Ascending aorta (tissue), 2 donors: Measurements from ENCODE around the gene RAP1GAP2. TPM values are rescaled to one million over a fixed set of nuclear protein-coding genes. Genes with fewer than 3 reads are reported as not detected.
A peak's percentile ranks its signal among the peaks of the same experiment; 100 is the strongest.

ENCODE experiments used
- DNase-seq, 2 donors: peaks; one replicate each; pipeline ENCODE4 v3.0.0-alpha.2; 2019; ENCODE audit warnings: low spot score in 2 of 2
- H3K27ac ChIP-seq, 2 donors: fragments of 200-600 bp; sonication (generic); one replicate each; pipeline ENCODE4 v1.5.1; 2016 to 2017; ENCODE audit warnings: mild to moderate bottlenecking in 1 of 2
- H3K27me3 ChIP-seq: fragments of 200-600 bp; sonication (generic); one replicate; pipeline ENCODE4 v1.5.1; 2017
- H3K36me3 ChIP-seq, 2 donors: fragments of 200-600 bp; sonication (generic); one replicate each; pipeline ENCODE4 v1.5.1; 2016
- H3K4me1 ChIP-seq, 2 donors: fragments of 200-600 bp; sonication (generic); one replicate each; pipeline ENCODE4 v1.5.1; 2016 to 2017; ENCODE audit warnings: mild to moderate bottlenecking in 1 of 2
- H3K4me3 ChIP-seq, 2 donors: fragments of 200-600 bp; sonication (generic); one replicate each; pipeline ENCODE4 v1.5.1; 2016 to 2017; ENCODE audit warnings: mild to moderate bottlenecking in 1 of 2
- H3K9me3 ChIP-seq, 2 donors: fragments of 200-600 bp; sonication (generic); one replicate each; pipeline ENCODE4 v1.5.1; 2016
- intact Hi-C: fragments of 100-400 bp; cut with DNase I; formaldehyde crosslinking; loops from one replicate; pipeline ENCODE4 v1.15.1; 2023
- total RNA-seq: library from RNA; depleted of rRNA; stranded (reverse); fragments of >200 nt; gene quantifications from one replicate; pipeline ENCODE4 v1.1.0, GENCODE V29; 2016
- TF ChIP-seq, protein P1 (sequence below), 3 experiments: fragments of 200-600 bp in 2 of 3; fragments of 450-650 bp in 1 of 3; sonication (generic) in 2 of 3; IDR thresholded peaks; one replicate each; pipeline ENCODE4 v1.5.1; 2016 to 2019; ENCODE audit warnings: antibody characterized with exemption in 3 of 3, mild to moderate bottlenecking in 1 of 3, moderate library complexity in 1 of 3

RAP1GAP2 gene
- total RNA-seq, 1 donor from 2014 or later, result 1.6 TPM

GRCh38 chr17:3004925-3005324 is 208.7 kb downstream of the RAP1GAP2 start:
- intact Hi-C loops, result loop anchor here (1.0 to 10.0 kb wide), 5 partner anchors 22 to 660 kb away; partner anchors contain the start of genes CLUH, EMC6, PAFAH1B1 and TAX1BP3
- DNase-seq, result no peak

GRCh38 chr17:3005696-3006095 is 209.5 kb downstream of the RAP1GAP2 start:
- H3K27me3 ChIP-seq, result no peaks in the 10 kb centered on the region

More at GRCh38 chr17:3004925-3005324, 208.7 kb downstream of the RAP1GAP2 start:
- Histone ChIP-seq H3K9me3 (no peaks in the 10 kb centered on the region), H3K4me3 (peak overlapping the region; percentile 7 to 49), H3K36me3 (no peaks in the 10 kb centered on the region), H3K27ac (peak overlapping the region; percentile 88 to 95), H3K27me3 (no peaks in the 10 kb centered on the region), H3K4me1 (peaks cover 10 to 11% of the 10 kb centered on the region in 2 donors)
- TF ChIP-seq, protein P1, sequence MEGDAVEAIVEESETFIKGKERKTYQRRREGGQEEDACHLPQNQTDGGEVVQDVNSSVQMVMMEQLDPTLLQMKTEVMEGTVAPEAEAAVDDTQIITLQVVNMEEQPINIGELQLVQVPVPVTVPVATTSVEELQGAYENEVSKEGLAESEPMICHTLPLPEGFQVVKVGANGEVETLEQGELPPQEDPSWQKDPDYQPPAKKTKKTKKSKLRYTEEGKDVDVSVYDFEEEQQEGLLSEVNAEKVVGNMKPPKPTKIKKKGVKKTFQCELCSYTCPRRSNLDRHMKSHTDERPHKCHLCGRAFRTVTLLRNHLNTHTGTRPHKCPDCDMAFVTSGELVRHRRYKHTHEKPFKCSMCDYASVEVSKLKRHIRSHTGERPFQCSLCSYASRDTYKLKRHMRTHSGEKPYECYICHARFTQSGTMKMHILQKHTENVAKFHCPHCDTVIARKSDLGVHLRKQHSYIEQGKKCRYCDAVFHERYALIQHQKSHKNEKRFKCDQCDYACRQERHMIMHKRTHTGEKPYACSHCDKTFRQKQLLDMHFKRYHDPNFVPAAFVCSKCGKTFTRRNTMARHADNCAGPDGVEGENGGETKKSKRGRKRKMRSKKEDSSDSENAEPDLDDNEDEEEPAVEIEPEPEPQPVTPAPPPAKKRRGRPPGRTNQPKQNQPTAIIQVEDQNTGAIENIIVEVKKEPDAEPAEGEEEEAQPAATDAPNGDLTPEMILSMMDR (IDR thresholded peaks at IDR 0.05), result no peak

GRCh38 chr17:3006801-3007200 is 210.6 kb downstream of the RAP1GAP2 start:
- Histone ChIP-seq H3K36me3 (no peaks in the 10 kb centered on the region), H3K9me3 (no peaks in the 10 kb centered on the region), H3K4me3 (no peak overlapping the region), H3K4me1 (peaks cover 10 to 11% of the 10 kb centered on the region in 2 donors), H3K27me3 (no peaks in the 10 kb centered on the region), H3K27ac (no peak overlapping the region)
- TF ChIP-seq, protein P1 (IDR thresholded peaks at IDR 0.05), result no peak
- DNase-seq, result no peak
- intact Hi-C loops, result loop anchor here (10.0 kb wide), 2 partner anchors 412 to 658 kb away; partner anchors contain the start of genes EMC6, PAFAH1B1 and TAX1BP3

More at GRCh38 chr17:3005696-3006095, 209.5 kb downstream of the RAP1GAP2 start:
- Histone ChIP-seq H3K9me3 (no peaks in the 10 kb centered on the region), H3K4me1 (peaks cover 10 to 11% of the 10 kb centered on the region in 2 donors), H3K36me3 (no peaks in the 10 kb centered on the region), H3K27ac (no peak overlapping the region), H3K4me3 (no peak overlapping the region)
- DNase-seq, result no peak
- intact Hi-C loops, result loop anchor here (2.0 to 10.0 kb wide), 3 partner anchors 153 to 659 kb away; partner anchors contain the start of genes EMC6, PAFAH1B1 and TAX1BP3
- TF ChIP-seq, protein P1 (IDR thresholded peaks at IDR 0.05), result no peak

- H3K4me1 ChIP-seq, result peaks cover 10 to 11% of the 10 kb centered on the region in 2 donors
- TF ChIP-seq, protein P1 (IDR thresholded peaks at IDR 0.05), result no peak
- intact Hi-C loops, result loop anchor here (10.0 kb wide), 2 partner anchors 413 to 657 kb away; partner anchors contain the start of genes EMC6, PAFAH1B1 and TAX1BP3
- DNase-seq, result no peak
- no peaks in the 10 kb centered on the region for H3K36me3 ChIP-seq
- H3K4me3 ChIP-seq, result no peak overlapping the region
- H3K27me3 ChIP-seq, result no peaks in the 10 kb centered on the region
- H3K27ac ChIP-seq, result no peak overlapping the region
- no peaks in the 10 kb centered on the region for H3K9me3 ChIP-seq
These were observed 211.4 kb downstream of the RAP1GAP2 start for GRCh38 chr17:3007651-3008121.

DNA sequence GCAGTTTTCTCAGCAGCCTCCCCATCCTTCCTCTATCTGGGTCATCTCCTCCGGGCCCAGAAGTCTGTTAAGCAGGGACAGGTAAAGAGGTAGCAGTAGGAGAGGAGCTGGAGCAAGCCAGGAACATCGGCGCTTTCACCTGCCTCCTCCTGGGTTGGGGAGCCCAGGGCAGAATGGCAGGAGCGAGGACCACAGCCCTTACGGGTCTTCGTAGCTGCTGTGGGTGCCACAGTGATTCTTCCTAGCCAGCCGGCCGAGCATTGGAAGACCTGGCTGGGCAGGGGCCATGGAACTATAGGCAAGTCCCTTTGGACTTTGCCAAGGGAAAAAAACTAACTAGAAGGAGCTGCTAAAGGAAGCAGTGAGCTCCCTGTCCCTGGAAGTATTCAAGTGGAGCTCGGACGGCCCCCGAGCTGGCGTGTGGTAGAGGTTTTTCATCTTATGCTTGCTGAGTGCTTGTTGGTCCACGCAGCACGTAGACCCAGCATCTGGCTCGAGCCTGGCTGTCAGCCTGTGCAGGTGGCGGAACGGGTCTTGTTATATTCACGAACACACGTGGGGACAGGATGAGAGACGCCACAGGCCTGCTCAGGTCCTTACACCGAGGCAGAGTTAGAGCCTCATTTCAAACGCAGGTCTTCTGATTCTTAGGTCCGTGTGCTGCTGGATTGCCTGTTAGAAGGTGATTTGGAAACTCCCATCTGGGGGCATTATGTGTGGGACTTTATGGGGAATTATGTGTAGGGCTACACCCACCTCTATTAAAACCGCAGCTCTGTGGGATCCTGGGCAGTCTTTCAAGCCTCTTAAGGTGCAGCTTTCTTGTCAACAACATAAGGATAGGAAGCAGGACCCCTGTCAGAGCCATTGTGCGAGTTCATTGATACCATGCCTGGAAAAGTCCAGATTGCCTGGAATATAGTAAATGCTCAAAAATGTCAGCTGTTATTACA is 212.4 kb downstream of the RAP1GAP2 start:
- no peaks in the 10 kb centered on the region for H3K9me3 ChIP-seq
- DNase-seq, result no peak
- peaks cover 8 to 11% of the 10 kb centered on the region in 2 donors for H3K4me1 ChIP-seq
- TF ChIP-seq, protein P1 (IDR thresholded peaks at IDR 0.05), result no peak
- no peaks in the 10 kb centered on the region for H3K27me3 ChIP-seq
- intact Hi-C loops, result loop anchor here (10.0 kb wide), 2 partner anchors 414 to 656 kb away; partner anchors contain the start of genes EMC6, PAFAH1B1 and TAX1BP3
- no peaks in the 10 kb centered on the region for H3K36me3 ChIP-seq
- H3K27ac ChIP-seq, result no peak overlapping the region
- H3K4me3 ChIP-seq, result no peak overlapping the region
